ENCODE measurements around the gene TAF5L.
"Not testable (repeated sequence)": the region's sequence is repeated elsewhere in the genome, so short reads cannot be mapped to it uniquely, and the experiment has no call there.

TAF5L gene

DNA sequence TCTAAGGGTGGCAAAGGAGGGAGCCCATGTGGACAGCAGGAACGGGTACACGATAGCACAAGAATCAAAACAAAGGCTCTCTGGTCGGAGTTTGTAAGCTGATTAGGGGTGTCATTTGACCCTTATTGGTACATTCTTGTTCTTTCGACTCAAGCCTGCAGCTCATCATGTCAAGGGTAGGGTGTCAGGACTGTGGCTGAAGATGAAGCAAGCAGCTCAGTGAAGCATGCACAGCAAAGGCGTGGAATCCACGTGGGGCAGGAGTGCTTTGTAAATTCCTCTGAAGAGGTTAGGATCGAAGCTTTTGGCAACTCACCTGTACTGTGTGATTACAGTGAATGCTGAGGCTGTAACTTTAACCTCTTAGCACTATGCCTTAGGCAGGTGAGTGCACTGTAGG lies 62.7 kb downstream of the TAF5L start:
- peak; percentile 8 for DNase-seq

DNA sequence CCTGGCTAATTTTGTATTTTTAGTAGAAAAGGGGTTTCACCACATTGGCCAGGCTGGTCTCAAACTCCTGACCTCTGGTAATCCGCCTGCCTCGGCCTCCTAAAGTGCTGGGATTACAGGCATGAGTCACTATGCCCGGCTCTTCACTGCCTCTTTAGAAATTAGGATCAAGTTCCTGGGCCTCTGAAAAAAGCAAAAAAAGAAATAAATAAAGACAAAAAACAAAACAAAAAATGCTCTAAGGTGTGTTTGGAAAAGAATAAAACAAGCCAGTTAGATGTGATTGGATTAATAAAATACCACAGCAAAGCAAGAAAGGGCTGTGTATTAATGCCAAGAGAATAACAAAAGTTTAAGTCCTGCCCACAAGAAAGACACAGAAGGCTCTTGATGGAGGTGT lies 63.2 kb downstream of the TAF5L start:
- no peak for DNase-seq

DNA sequence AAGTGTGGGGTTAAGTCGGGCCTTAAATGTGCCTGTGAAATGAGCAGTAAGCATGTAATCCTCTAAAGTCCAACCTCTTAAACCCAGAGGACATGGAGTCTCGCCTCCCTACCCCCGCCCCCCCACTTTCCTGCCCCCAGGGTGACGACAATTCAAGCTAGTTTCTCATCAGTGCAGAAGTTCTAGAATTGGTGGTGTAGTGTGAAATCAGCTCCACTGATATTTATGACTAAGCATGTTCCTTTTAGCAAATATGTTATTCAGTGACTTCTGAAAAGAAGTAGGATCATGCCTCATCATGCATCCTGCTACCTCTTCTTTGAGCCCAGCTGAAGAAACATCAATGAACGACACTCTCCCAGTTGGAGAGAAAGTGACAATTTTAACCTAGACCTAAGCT lies 64.8 kb downstream of the TAF5L start:
- no peak for DNase-seq

DNA sequence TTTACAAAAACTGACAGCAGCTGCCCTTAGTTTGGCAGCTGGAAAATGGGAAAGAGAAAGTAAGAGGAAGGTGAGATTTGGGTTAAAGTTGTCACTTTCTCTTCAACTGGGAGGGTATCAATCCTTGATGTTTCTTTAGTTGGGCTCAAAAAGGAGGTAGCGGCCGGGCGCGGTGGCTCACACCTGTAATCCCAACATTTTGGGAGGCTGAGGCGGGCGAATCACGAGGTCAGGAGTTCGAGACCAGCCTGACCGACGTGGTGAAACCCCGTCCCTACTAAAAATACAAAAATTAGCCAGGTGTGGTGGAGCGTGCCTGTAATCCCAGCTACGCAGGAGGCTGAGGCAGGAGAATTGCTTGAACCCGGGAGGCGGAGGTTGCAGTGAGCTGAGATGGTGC lies 65.8 kb downstream of the TAF5L start:
- not testable (repeated sequence) for DNase-seq

DNA sequence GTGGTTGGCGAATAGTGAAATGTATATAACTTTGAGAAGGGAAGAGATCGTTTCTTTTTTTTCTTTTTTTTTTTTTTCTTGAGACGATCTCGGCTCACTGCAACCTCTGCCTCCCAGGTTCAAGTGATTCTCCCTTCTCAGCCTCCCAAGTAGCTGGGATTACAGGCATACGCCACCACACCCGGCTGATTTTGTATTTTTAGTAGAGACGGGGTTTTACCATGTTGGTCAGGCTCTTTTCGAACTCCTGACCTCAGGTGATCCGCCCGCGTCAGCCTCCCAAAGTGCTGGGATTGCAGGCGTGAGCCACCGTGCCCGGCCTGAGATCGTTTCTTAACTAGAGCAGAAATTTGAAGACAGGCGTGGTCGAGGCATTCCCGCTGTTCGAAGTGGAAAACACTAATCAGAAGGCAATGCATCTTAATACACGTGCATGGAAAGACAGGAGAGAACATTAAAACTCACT lies 66.6 kb downstream of the TAF5L start:
- DNase-seq = not testable (repeated sequence)

DNA sequence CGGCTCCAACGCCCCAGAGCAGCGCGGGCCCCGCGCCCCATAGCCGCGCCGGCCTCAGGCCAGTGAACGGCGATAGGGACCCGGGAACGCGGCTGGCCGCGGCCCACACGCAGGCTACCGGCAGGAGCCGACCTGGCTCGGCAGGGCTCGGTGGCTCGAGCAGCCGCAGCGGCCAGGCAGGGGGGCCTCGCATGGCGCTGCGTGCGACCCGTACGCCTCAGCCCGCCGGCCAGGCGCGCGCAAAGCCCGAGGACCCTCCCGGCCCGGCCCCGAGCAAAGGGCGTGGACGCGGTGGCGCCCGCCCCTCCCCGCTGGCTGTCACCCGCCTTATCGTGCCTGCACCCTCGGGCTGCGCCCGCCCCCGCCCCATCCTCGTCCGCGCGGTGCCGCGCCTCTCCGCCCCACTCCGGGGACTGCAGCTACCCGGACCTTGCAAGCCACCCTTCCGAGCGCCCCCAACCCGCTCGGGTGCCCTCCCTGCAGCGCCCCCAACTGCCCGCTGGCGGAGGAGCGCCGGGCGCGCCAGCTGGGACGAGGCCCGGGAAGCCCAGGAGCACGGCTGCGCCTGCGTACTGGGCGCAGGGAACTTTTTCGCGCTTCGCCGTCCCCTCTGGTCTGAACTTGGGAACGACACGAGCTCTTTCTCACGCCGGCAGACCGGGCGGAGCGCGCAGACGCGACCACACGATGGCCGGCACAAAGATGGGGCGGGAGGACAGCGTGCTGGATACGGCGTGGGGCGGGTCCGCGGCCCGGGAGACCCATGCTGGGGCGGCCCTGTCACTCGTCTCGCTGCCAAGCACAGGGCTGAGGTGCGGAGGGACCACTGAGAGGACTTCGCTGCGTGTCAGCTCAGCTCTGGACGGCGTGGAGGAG lies 67.2 kb downstream of the TAF5L start, which contains the start of gene ABCB10:
Gene ABCB10 (minus strand): TSS at position 248 of the 876 bp plus-strand sequence. CDS start 55 bp downstream, at position 193.
- DNase-seq = peak; percentile 94

DNA sequence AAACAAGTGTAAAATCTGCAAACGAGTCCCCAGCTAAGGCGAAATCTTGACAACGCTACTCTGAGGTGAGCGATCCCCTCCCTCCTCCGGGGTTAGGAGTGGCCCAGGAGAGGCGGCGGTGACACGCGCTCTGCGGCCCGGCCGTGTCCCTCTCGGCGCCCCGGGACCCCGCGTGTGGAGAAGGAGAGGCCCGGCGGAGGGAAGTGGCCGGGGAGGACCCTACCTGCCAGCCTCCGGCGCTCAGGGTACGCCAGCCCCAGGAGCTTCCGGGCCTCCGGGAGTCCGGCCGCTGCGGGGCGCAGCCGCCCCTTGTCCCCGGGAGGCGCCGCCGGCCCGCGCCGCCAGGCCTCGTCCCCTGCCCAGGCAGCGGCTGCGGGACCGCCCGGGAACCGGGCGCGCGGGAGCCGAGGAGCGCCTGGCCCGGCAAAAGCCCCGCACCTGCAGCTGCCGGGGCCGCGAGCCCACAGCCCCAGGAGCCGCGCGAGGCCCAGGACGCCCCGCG lies 68.0 kb downstream of the TAF5L start:
- peak; percentile 20 for DNase-seq

DNA sequence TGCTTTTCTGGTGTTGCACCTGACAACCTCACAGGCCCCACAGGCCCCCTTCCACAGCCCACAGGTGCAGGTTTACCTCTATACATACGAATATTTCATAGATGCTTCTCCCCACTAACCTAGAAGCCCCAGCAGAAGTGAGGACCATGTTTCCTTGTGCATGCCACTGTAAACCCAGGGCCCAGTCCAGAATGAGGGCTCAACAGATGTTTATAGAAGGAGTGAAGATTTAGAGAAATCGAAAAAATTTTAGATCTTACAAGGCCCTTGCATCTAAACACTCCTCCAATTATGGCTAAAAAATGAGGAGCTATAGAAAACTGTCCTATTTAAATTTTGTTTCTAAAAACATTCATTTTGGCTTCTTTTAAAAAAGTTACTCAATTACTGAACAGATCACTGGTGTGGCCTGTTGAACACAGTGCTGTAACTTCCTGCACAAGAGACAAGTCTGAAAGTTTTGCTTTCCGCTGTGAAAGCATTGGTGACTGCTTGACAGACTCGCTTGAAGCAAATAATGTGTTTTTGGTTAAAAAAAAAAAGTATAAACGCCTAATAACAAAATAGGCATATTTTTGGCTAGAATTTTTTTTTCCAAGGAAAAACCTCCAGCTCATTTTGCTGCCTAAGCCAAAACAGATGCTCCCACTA lies 68.6 kb downstream of the TAF5L start:
- no peak for DNase-seq

DNA sequence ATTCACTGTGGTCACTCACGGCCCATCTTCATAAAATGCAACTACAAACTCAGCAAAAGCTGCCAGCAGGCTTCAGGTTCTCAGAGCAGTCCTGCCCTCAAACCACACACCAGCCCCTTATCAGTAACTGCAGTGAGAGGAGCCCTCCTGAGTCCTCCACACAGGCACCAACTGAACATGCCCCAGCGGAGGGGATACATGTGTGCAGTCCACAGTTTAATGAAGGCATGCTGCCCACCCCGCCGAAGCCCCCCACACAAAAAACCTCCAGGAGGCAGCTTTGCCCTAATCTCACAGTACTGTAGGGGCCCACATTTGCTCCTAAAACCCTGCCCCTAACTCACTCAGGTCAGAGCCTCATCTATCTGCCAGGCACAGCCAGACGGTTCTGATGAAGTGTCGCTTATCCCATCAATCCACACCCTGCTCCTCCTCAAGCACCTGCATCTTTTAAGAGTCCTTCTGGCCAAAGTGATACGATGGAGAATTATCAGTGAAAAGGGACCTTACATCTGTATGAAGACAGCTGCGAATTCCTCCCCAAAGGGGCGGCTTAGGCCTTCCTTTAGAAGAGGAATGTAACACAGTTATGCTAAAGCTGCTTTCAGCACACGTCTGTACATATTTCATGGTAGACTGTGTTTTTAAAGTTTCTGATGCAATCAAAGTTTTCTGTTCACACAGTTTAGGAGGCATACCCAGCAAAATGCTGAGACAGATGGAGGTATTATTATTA lies 70.9 kb downstream of the TAF5L start:
- DNase-seq = no peak

DNA sequence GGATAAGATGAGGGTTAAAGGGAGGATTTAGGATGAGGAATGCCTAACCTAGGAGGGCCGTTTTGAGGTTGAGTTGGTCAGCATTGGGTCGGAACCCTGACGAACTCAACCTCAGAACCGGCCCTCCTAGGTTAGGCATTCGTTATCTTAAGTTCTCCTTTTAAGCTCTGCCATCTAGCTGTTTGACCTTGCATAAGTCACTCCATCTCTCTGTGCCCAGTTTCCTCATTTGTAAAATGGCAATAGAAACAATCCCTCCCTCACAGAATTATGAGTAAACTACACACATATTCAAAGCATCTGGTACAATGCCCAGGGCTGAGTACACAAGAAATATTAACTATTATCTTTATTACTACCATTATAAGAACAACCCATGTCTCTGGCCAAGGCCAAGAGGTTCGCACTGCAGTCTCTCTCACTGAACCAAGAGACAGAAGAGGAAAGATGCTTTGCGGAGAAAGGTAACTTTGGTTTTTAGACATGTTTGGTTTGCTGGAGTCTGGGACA lies 72.2 kb downstream of the TAF5L start:
- DNase-seq = no peak

DNA sequence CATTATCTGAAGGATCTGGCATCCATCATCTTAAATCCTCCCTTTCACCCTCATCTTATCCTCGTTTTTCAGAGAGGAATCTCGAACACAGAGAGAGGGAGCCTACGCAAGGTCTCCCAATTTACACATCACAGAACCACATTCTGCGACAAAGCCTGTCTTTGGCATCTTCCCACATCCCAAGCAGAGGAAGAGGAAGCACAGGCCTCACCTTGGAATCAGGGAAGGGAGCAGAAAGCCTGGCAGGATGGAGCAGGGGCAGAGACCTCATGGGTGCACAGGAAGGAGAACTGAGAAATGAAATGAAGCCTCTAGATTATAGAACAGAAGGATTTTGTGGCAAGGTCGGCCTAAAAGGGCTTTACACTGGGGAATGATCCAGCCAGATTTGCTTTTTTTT lies 73.2 kb downstream of the TAF5L start:
- DNase-seq = no peak

DNA sequence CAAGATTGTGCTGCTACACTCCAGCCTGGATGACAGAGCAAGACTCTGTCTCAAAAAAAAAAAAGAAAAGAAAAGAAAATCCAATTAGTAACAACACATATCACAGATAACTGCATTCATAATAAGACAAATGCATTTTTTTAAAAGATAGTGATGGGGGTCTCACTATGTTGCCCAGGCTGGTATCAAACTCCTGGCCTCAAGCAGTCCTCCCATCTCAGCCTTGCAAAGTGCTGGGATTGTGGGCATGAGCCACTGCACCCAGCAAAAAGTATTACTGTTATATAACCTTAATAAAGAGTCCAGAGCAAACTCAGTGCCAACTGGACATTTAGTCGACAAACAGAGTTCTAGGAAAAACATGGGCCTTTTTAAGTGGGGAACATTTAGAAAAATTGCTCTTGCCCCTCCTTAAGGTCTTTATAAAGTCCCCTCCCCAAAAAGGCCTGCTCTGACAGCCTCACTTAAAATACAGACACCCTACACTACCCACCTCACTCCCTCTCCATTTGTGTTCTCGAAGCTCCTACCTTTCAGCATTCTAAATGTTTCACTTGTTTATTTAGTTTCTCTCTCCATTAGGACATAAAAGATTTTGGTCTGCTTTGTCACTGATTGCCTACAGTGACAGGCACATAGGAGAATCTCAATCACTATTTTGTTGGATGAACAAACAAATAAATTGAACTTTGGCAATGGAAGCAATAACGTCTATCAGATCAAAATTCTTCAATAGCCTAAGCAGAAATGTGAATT lies 74.9 kb downstream of the TAF5L start:
- no peak for DNase-seq

DNA sequence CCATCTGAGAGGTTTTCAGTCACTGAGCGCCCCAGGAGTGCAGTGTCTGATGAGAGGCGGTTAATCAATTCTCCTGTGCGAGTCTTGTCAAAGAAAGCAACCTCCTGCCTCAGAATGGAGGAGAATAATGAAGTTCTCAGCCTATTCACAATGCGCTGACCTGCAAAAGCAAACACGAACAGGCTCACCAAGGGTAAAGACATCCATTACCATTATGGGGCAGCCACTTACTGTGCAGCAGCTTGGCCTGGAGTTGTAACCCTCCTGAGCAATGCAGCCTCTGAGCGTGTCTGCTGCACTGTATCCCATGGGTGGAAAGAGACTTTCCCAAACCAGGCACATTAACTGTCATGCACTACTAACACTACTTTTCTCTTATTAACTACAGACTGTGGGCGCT lies 78.4 kb downstream of the TAF5L start:
- no peak for DNase-seq

DNA sequence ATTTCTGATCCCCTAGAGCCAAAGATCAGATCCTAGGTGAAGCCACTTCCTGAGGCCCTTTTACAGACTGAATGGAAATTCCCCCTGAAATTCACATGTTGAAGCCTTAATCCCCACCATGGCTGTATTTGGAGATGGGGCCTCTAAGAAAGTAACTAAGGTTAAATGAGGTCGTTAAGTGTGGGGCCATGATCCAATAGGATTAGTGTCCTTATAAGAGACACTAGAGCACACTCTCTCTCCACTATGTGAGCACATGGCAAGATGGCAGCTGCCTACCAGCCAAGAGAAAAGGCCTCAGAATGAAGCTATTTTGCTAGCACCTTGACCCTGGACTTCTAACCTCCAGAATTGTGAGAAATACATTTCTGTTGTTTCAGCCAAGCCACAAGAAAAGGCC lies 81.3 kb downstream of the TAF5L start:
- no peak for DNase-seq

Measured in NCI-H510A (cell line).